Lower leg skin (tissue), 3 donors: Measurements from ENCODE around the gene MAP3K20.
"Not testable (repeated sequence)": the region's sequence is repeated elsewhere in the genome, so short reads cannot be mapped to it uniquely, and the experiment has no call there.

Source experiments
- CTCF ChIP-seq, 3 donors: fragments of 450-650 bp; IDR thresholded peaks; one replicate each; pipeline ENCODE4 v1.5.1; 2016; ENCODE audit warnings: antibody characterized with exemption in 3 of 3, mild to moderate bottlenecking in 3 of 3, moderate library complexity in 2 of 3
- POLR2A ChIP-seq, 2 donors: fragments of 450-650 bp; IDR thresholded peaks; one replicate each; pipeline ENCODE4 v1.6.1; 2016 to 2017; ENCODE audit warnings: antibody characterized with exemption in 2 of 2, mild to moderate bottlenecking in 1 of 2, moderate library complexity in 1 of 2

- TF ChIP-seq POLR2A, CTCF (IDR thresholded peaks at IDR 0.05): not testable (repeated sequence)
These were observed 18.0 kb downstream of the MAP3K20 start for GRCh38 chr2:173093617-173094016.
